NOMO-1 treated with DMSO at 0.1 percent for 48 hours (cell line): ENCODE results near the gene TFDP3.

Source experiments
- DNase-seq: peaks from one replicate; lab custom pipeline; 2025; ENCODE audit not compliant: unreplicated experiment; lab: John Stamatoyannopoulos, UW

Gene TFDP3, protein sequence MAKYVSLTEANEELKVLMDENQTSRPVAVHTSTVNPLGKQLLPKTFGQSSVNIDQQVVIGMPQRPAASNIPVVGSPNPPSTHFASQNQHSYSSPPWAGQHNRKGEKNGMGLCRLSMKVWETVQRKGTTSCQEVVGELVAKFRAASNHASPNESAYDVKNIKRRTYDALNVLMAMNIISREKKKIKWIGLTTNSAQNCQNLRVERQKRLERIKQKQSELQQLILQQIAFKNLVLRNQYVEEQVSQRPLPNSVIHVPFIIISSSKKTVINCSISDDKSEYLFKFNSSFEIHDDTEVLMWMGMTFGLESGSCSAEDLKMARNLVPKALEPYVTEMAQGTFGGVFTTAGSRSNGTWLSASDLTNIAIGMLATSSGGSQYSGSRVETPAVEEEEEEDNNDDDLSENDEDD

DNA sequence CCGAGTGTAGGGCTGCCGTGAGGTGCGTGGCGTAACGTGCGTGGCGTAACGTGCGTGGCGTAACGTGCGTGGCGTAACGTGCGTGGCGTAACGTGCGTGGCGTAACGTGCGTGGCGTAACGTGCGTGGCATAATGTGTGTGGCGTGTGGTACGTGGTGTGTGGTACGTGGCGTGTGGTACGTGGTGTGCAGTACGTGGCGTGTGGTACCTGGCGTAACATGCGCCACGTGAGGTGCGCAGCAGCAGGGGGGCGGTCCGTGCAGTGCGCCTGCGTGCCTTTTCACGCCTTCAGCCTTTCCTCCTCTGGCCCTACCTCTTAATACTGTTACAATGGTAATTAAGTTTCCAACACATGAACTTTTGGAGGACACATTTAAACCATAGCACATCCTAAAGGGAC, at the start of gene TFDP3:
Gene TFDP3 (minus strand): TSS at position 26 of the 400 bp plus-strand sequence. CDS start 95 bp downstream, outside the sequence.
- no peak for DNase-seq

DNA sequence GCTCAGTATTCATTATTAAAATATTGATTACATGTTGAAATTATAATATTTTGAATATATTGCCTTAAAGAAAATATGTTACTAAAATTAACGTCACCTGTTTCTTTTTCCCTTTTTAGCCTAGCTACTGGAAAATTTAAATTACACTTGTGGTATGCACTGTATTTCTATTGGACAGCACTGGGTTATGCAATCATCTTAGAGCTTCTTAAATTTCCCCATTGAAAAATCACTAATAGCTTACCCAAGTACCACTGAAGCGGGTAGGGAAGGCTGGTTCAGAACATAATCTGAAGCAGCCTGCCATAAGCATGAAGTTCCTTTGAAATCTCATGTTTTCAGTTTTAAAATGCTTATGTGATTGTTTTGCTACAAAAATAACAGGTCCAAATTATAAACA, 49.5 kb upstream of the TFDP3 start:
- peak; percentile 3 for DNase-seq

DNA sequence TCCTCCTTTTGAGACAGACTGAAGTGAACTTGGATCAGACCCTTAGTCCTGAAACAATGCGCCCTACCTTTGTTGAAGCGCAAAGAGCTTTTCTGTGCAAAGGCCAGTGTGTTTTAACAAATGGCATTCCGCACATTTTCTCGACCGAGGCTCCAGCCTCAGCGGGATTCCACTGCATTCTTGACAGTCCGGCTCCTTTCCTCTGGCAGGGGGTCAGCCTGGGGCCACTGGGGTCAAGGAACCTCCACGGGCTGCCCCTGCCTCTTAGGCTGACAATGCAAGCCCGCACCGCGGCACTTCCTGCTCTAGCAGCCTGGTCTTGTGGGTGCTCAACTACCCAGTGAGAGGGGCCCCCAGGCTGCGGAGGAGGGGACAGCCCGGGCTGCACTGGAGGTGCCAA, 47.2 kb upstream of the TFDP3 start:
- no peak for DNase-seq

DNA sequence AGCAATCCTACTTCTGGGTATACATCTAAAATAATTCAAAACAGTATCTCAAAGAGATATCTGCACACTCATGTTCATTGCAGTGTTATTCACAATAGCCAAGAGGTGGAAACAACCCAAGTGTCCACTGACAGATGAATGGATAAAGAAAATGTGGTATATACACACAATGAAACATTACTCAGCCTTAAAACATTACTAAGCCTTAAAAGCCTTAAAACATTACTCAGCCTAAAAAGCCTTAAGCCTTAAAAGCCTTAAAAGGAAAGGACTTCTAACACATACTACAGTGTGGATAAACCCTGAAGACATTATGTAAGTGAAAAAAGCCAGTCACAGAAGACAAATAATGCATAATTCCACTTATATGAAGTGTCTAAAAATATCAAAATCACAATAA, 40.3 kb upstream of the TFDP3 start:
- DNase-seq = no peak

DNA sequence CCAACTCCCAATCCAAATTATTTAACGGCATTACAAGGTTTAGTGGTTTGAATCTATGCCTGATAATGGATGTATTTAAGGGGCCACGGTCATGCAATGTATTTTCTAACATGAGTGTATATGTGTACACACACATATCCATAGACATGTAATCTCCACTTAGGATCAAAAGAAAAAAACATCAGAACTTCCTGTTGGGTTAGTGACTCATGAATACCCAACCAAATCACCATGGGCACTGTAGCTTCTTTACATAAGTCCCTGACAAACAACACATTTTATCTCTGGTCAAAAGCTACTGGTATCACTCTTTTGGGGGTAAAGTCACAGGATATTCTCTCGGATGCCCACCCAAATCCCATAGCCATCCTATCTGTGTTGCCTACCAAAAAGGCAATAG, 36.5 kb upstream of the TFDP3 start:
- DNase-seq = no peak

DNA sequence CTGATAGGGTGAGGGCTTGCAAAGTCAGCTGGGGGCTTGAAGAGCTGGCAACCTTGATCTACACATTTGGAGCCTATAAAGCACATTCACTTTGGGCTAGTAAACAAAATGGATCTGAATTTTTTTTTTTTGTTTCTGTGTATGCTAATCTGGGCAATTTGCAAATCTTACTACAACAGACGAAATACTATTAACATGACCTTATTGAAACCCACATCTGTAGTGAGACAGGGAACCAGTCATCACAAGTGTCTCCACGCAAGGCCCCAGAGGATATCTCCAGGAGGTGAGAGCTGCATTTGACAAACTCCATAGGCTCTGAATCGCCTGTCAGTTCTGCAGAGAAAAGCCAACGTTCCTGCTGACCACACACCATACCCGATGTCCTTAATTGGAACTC, 33.0 kb upstream of the TFDP3 start:
- DNase-seq = no peak

DNA sequence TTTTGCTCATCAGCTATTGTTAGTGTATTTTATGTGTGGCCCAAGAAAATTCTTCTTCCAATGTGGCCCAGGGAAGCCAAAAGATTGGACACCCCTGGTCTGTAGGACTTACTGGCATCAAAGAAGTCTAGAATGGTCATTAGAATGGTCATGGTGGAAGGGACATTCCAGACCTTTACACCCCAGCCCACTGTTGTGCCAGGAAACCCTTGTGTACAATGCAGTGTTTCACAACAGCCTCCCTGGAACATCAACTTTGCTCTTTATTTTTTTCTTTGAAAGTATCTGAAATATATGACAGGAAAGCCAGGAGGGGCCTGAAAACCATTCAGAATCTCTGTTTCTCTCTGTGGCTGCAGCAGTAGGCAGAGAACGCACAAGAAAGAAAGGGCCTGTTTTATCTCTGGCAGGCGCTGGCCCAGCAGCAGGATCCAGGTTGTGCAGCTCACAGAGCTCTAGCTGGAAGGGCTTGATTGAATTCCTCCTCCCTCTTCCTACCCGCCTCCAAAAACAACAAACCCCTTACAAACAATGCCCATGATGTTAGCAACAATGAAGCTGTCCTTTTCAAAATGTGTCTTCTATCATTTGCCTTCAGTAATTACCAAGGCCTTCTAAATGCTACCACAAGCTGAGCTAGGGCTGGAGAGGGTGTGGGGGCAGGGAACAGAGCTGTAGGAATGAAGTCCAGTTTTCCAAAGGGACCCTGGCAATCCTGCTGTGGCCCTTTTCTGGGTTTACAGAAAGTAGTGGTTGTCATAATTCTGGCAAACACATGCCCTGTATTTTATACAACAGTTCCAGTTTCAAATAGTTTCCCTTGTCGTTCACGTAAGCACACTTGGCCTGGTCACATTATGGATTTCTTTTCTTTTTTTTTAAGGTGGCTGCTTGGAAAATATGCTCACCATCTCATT, 32.3 kb upstream of the TFDP3 start:
- no peak for DNase-seq

DNA sequence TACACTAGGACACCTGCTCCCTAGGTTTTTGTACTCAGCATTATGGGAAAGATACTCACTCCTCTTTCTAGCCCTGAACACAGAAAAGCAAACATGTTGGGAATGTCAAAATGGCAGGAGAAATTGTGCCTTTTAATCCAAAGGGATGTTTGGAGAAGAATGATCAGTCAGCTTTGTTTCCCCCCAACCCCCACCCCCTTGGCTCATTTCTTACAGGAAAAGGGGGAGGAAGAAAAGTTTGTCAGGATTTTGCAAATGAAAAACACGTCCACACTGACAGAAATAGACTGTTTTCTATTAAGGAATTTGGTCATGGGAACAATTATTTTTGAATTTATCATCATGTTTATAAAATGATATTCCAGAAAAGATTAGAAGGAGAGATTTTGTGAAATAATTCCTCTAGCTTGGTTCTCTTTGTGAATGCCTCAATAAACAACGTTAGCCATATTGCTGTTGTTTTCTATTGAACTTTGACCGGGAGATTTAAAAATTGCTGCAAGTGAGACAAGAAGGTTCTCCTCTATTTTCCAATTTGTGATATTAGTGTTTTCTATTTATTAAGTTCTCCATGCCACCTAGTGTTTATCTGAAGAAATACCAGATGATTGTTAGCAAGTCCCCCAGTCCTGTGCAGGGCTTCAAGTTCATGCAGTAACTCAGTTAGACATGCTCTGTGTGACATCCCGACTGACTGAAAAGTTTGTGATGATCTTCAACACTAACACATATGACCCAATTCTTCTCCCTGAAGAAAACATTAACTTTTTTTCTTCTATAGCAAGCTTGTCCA, 31.3 kb upstream of the TFDP3 start:
- no peak for DNase-seq

DNA sequence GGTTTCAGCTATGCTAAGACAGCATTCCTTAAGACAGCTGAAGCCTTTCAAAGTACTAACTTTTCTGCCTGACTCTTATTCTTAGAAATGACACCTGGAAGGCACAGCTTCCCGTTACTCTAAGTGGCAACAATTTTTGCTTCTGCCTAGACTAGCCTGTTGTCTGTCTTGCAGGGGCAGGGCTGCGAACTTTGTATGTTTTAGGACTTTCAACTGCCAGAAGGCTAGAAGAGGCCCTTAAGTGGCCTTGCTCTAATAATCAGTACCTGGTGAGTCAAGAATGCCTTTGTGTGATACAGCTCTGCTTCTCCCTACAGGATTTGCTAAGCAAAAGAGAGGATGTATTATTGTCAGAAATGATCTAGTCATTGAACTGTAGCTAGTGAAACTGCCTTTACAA, 30.0 kb upstream of the TFDP3 start:
- DNase-seq = no peak

DNA sequence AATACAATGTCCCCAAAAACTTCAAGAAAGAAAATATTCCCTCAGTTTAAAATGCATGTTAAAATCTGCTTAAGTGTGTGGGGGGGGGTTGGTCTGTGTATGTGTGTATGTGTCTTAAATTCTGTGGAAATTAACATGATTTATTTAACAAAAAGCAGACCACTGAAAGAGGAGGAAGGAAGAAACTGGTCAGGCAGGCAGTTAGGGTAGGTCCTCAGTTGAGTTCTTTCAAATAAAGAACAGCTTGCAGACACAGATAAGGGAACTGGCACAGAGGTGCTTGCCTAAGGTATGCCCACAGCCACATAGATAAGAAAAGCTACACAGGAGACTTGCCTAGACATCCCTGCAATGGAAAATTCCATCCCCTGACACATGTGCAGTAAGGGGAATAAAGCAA, 28.8 kb upstream of the TFDP3 start:
- DNase-seq = no peak

DNA sequence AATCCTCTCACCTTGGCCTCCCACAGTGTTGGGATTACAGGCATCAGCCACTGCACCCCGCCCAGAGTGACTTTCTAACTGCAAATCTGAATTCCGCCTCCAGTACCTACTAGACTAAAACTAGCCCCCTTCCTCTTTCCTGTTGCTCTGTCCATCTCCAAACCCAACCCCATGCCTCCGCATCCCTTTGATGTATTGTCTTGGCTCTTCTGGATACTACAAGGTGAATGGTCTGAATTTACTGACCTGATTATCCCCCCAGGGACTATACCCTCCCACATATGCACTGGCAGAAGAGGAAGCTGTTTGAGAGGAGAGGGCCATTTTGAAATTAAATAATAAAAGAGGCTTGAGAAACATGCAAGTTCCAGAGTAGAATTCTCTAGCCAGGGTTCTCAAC, 17.7 kb upstream of the TFDP3 start:
- DNase-seq = no peak

DNA sequence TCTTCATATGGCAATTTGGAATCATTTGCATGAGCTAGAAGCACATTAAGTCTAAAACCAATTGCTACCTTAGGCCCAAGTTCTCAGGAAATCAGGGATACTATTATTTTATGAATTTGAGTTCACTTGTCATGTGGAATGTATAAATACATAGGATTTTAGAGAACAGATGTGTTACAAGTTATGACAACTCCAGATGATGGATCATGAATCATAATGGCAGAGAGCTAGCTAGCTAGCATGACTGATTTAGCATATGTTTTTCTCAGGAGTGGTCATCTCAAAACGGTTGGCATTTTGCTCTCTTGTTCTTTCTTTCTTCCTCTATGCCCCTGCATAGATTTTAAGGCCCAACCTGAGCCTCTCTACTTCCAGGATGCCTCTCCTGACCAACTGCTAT, 14.2 kb upstream of the TFDP3 start:
- no peak for DNase-seq

DNA sequence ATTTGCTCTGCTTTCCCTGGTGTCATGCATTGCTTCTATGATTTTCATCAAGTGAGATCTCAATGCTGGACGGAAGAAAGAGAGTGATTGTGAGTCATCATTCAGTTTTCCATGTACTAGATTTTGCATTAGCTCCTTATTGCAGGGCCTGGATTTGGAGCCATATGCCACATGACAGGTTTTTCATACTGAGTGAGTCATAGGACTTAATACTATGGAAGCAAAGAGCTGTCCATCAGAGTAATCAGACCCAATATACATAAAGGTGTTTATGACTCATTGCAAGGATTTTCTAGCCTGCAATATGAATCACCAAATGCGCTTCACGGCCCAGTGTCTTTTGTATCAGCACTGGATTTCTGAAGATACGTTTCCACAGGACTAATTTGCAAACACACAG, 11.2 kb upstream of the TFDP3 start:
- no peak for DNase-seq

DNA sequence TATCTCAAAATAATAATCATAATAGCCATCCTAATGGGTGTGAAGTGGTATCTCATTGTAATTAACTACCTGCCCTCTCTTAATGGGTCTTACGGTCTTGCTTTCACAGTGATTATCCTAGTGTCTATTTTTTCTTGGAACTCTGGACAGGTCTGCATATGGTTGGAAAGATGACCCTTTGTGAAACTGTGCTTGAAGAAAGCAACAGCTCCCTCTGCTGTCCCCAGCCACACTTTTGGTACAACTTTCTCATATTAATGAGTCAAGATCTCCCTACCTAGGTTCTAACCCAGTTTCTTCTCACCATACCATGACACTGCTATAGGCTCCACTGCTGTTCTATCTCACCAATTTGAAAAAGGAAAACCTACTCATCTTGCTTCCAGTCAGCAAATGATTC, 2.4 kb downstream of the TFDP3 start:
- DNase-seq = no peak

DNA sequence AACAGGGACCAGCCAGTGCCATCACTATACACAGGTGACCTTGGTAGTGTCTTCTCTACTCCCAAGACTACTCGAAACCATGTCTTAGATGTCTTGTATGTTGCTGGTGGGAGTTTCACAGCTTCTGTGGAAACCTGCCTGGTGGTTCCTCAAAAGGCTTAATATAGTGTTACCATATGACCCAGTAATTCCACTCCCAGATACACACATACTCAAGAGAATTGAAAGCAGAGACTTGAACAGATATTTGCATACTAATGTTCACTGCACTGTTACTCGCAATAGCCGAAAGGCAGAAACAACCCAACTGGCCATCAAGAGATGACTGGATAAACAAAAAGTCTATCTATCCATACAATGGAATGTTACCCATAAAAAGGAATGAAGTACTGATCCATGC, 3.1 kb downstream of the TFDP3 start:
- DNase-seq = no peak

DNA sequence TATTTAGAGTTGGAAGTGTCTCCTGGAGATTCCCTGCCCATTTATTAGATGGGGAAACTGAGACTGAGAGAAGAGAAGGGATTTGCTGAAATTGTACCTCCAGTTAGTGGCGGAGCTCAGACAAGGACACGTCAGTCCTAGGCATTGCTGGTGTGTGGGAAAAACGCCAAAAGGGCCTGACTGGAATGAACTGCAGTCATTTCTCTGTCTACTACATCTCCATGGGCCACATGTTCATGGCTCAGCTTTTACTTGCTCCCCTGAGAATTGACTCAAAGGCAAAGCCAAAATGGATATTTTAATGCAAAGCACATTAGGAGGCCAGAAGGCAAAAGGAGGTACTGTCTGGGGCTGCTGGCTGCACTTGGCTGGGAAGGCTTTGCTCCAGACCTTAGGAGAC, 3.9 kb downstream of the TFDP3 start:
- no peak for DNase-seq

DNA sequence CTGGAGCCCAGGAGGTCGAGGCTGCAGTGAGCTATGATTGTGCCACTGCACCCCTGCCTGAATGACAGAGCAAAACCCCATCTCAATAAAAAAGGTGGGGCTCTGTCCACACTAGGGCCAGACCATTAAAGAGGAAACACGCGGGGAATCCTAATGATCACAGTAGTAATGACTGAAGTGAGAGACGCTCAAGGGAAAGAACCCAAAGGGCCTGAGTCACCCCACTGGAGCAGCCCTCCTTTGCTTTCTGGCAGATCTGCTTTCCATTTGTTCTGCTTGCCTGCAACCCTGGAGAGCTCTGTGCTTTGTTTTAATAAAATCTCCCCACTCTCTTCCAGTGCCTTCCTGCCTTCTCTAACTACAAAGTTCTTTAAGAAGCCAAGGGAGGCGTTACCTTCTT, 5.0 kb downstream of the TFDP3 start:
- DNase-seq = no peak

DNA sequence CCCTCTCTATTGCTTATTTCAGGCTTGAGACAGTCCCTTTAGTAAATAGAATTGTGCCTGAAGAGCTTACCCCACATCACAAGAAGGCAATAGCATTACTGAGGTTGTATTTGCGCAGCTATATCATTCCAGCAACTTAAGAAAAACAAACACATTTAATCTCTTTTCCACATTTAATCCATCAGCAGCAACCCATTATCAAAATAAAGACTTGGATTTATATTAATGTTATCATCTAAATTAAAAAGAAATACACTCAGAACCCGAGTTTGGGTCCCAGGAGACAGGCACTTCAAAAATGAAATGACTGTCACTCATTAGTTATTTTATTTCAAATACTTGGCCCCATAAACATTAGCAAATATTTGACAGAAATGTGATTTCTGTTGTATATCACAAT, 10.4 kb downstream of the TFDP3 start:
- no peak for DNase-seq

DNA sequence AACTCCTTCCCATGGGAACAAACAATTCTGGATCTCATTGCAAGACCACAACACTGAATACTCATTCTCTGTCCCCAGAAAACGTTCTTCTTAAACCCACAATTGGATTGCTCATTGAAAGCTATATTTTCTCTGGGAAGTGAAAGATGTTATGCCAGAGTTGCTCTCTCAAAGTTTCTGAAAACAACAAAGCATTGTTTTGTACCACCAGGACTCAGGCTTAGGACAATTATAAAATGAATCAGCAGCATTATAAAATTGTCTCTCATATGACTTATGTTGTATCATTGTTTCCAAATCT, 26.5 kb downstream of the TFDP3 start:
- DNase-seq = no peak

DNA sequence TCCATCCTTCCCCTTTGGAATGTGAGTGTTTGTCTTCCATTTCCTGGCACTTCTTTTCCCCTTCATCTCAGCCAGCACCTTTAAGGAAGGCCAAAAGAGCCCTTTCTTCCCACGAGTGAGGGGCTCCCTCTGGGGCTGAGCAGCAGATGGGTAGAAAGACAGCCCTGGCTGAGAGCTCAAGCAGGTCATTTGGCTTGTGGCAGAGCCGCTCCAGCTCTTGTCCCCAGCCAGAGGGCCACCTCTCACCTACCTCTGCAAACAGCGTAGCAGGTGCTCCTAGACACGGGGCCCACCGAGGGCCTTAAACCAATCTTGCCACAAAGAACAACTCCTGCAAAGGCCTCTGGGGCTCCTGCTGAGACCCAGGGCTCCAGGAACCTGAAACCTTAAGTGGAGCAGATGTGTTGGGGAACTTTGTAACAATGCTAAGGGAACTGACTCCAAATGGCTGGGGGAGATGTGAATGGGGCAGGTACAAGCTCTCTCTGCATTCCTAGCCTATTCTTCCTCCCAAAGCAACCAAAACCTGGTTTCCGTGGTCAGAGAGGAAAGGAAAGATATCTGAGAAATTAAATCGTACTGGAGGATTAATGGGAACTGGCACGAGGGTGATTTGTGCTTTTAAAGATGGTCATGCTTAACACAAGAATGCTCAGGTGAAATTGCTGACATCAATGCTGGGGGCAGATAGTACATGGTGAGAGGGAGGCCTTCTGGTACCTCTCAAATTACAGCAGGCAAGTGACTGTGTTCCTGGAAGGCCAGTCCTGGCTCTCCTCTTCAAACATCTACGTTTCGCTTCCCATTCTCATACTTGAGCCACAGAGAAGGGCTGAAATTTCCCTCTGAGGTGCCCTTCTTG, 27.0 kb downstream of the TFDP3 start:
- no peak for DNase-seq

DNA sequence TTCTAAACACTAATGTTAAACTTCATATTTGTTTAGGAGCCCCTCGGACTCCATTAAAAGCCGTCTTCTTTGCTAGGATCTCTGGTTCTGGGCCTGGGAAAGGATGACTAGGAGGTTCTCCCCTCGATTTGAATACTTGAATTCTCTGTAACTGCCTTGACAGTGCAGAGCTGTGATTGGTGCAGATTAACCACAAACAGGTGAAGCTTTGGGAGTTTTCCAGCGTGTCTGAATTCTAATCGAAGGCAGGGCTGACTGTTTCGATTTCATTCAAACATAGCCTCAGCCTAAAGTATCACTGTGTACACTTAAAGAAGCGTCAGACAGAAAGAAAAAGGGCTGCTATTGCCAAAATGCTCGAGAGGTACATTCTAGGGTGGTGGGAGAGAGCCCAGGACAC, 29.0 kb downstream of the TFDP3 start:
- no peak for DNase-seq
